22Rv1 (cell line): ENCODE data around the gene RBMS3.

Experiments used
- CTCF ChIP-seq: fragments of 450-650 bp; IDR thresholded peaks from 2 replicates; pipeline ENCODE4 v1.5.1; 2017; ENCODE audit warnings: mild to moderate bottlenecking
- ZFX ChIP-seq: fragments of 450-650 bp; IDR thresholded peaks from 2 replicates; pipeline ENCODE4 v1.6.1; 2017; ENCODE audit warnings: antibody characterized with exemption, borderline replicate concordance

- no peak for TF ChIP-seq CTCF
- TF ChIP-seq ZFX, result no peak
Observed at GRCh38 chr3:29763115-29763514, 482.2 kb downstream of the RBMS3 start.
